Activated T-helper 1 cell treated with Interleukin-2 at 50 U/mL for 16 hours (primary cell): ENCODE measurements around the gene OPTN.
"Not testable (repeated sequence)": the region's sequence is repeated elsewhere in the genome, so short reads cannot be mapped to it uniquely, and the experiment has no call there.

Experiments
- DNase-seq: peaks from one replicate; pipeline ENCODE4 v3.0.0-alpha.2; 2020; ENCODE audit warnings: low read depth

Gene OPTN

GRCh38 chr10:13090289-13090688 is 9.7 kb upstream of the OPTN start:
- no peak for DNase-seq

GRCh38 chr10:13091801-13092200 is 8.2 kb upstream of the OPTN start:
- DNase-seq = no peak

DNA sequence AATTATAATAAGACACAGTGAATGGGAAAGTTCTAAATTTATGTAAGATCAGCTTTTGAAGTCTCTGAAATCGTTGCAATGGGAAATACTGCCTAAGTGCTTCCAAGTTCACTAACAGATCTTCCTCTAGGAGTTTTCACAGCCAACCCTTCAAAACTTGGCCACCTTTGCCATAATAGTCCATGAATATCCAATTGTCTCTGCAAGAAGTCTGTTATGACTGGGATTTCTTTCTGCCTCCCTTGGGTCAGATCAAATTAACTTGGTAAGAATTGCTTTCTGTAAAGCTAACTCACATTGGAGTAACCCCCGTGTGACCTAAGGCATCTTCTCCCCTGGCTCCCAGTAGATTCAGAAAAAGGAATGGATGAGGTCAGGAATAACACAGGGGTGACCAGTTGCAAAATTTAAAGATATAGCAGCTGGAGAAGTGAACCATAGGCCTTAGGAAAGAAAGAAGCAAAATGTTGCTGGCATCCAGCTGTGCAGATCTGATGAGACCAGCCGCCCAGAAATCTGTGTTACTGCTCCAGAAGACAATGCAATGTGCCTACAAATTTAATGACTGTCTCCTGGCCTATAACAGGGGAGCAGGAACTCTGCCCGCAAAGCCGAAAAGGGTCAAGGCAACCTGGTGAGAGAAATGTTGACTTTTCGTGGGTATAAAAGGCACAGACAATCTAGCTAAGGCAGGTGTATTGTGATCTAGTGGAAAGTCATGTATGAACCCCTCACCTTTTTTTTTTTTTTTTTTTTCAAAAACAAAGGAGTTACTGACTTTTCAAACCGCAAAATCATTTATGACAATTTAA is 7.5 kb upstream of the OPTN start:
- DNase-seq = no peak

DNA sequence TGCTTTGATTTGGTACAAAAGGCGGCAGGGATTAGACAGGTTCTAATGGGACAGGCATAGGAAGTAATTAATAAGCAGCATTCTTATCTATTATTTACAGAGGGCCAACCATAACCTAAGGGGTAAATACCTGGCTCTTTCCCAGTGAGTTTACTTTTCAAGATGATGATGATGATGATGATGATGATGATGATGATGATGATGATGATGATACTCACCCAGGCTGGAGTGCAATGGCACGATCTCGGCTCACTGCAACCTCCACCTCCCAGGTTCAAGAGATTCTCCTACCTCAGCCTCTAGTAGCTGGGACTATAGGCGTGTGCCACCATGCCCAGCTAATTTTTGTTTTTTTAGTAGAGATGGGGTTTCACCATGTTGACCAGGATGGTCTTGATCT is 5.9 kb upstream of the OPTN start:
- DNase-seq = not testable (repeated sequence)

- DNase-seq = no peak
Measured at GRCh38 chr10:13095094-13095493, 4.9 kb upstream of the OPTN start.

DNA sequence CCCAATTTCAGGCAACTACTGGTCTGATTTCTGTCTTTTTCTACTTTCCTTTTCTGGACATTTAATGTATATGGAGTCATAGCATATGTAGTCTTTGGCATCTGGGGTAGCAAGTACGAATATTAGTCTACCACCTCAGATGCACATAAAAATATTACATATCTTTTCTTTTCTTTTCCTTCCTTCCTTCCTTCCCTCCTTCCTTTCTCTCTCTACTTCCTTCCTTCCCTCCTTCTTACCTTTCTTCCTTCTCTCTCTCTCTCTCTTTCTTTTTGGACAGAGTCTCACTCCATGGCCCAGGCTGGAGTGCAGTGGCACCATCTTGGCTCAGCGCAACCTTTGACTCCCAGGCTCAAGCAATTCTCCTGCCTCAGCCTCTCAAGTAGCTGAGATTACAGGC is 4.0 kb upstream of the OPTN start:
- DNase-seq = no peak

DNA sequence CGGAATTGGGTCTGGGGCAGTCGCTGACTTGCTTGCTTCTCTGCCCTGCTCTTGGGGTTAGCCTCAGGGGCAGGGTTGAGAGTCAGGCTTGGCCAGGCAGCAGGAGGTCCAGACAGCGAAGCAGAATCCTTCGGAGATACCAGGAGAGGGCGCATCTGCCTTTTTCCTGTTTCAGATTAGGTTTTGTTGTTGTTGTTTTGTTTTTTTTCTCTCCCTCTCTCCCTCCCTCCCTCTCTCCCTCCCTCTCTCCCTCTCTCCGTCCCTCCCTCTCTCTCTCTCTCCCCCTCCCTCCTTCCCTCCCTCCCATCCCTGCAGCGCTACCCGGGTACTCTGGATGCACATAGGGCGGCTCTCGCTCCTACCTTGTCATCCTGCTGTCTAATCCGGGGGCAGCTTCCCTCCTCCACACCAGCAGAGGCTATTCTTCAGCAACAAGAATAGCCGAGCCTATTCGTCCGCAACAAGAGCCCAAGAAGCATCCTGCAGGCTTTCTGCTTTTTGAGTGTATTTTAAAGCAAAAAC is 758 bp upstream of the OPTN start:
- DNase-seq = peak; percentile 22

GRCh38 chr10:13100349-13101294 is 659 bp downstream of the OPTN start:
- no peak for DNase-seq

- DNase-seq = no peak
Measured at GRCh38 chr10:13102002-13102794, 2.2 kb downstream of the OPTN start.

GRCh38 chr10:13103554-13103953 is 3.6 kb downstream of the OPTN start:
- DNase-seq = no peak

DNA sequence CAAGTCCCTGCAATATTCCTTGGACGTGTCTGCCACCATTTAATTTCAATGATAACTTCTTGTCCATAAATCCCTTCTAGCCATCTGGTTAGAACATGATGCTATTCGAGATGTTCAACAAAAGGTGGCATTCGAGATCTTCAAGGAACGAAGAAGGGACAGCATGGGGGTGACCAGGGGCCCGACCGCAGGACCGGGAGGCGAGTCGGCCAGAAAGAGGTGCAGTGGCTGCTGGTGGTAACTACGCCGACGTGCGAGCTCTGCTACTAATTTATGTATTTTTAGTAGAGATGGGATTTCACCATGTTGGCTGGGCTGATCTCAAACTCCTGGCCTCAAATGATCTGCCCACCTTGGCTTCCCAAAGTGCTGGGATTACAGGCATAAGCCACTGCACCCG is 4.7 kb downstream of the OPTN start:
- DNase-seq = no peak

GRCh38 chr10:13105184-13105583 is 5.2 kb downstream of the OPTN start:
- DNase-seq = no peak

- no peak for DNase-seq
Measured at GRCh38 chr10:13106387-13107045, 6.6 kb downstream of the OPTN start.

- no peak for DNase-seq
Measured at GRCh38 chr10:13110908-13111307, 10.9 kb downstream of the OPTN start.

DNA sequence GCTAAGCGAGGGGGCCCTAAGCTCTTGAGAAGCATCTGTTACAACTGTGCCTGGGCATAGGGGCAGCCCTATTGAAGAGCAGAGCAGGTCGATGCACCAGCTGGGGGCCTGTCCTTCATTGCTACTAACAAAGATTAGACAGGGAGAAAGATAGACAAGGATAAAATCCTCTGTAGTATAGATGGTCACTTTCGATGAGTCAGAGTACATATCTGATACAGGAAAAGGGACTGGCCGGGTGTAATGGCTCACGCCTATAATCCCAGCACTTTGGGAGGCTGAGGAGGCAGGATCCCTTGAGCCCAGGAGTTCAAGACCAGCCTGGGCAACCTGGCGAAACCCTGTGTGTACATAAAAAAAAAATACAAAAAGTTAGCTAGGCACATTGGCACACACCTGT is 13.6 kb downstream of the OPTN start:
- DNase-seq = no peak

DNA sequence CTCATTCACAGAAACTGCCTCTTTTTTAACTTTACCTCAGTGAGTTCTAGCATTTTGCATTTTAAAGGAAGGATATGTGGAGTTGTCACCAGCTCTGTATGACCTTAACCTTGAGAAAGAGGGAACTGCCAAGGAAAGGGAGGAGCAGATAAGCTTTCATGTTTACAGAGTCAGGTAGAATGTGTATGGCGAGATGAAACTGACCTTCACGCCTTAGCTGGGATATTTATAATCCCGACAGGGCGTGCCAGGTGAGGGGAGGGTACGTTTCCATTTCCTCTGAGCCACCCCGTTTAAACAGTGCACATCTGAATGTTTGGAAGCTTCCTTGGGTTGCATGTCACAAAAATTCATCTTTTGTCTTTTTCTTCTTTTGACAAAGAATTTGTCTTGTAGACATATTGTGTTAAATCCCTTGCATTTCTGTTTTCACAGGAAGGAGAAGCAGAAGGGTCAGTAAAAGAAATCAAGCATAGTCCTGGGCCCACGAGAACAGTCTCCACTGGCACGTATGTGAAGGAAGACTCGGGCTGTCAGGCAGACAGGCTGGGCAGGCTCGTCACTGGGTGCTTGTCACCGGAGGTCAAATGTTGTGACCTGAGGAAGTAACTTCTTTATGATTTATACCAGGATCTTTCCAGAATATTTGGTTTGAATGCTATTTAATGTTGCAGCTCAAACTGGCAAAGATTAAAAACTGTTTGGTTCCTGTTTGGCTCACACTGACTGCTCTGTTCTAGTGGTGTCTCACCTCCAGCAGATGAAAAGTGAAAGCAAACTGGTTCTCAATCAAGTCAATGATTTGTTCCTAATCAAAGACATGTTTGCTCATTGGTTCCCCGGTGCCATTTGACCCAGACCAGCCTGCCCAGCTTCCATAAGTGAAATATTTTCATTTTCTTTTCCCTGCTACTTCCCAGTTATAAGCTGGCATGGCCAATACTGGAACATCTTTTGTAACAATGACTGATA is 16.2 kb downstream of the OPTN start:
- DNase-seq = no peak

DNA sequence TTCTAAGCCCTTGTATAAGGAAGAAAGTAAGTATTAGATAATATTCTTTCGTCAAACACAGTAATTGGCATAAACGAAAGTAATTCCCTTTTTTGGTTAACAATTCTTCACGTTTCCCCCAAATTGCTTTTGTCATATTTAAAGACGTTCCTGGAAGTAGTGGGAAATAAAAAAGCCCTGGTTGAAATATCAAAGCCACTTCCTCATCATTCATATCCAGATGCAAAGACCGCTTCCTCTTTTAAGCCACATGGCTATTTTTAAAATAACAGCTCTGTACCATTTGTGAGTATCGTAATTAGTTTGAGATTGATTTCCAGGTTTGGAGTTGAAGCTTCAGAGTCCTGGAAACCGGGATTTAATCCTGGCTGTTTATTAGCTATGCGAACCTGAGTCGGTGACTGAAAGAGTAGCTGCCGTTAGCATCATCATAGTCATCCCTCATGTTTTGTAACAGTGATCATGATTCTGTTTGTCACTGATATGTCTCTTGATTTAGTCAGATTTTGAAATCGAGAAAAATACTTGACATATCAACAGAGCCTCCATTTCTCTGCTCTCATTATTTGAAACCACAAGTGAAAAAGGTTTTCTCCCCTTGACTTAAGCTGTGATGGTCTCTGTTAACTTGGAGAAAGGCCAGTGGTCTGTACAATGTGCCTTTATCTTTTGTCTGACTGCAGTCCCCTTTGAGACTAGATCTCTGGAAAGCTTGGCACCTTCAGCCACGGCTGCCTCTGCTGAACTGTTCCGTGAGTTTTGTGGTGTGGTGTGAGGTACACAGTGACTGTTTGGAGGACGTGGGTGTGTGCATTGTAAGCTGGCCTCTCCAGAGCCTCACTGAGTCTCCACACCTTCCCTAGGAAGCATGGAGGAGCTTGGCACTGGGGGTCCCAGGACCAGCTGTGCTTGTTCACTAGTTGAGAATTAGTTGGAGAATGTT is 18.1 kb downstream of the OPTN start:
- no peak for DNase-seq

DNA sequence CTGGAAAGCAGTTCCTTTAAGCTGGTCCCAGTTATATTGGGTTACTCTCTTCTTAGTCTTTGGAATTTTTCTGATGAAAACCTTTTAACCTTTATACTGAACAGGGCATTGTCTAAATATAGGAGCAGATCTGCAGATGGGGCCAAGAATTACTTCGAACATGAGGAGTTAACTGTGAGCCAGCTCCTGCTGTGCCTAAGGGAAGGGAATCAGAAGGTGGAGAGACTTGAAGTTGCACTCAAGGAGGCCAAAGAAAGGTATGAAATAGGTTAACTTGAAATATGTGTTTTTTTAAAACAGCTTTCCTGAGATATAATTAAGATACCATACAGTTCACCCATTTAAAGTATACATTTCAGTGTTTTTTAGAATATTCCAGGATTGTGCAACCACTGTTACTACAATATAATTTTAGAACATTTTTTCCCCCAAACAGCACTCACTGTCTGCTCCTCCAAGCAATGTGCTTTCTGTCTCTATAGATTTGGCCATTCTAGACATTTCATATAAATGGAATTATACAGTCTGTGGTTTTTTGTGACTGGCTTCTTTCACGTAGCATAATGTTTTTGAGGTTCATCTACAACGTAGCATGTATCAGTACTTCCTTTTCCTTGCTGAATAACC is 18.9 kb downstream of the OPTN start:
- DNase-seq = no peak
